A673 (cell line): ENCODE measurements around the gene FSTL1. TPM values are rescaled to one million over a fixed set of nuclear protein-coding genes. Genes with fewer than 3 reads are reported as not detected.
A peak's percentile ranks its signal among the peaks of the same experiment; 100 is the strongest.

ENCODE experiments used
- BruUV-seq: library from RNA; stranded (reverse); fragments of 400-500 nt; replicated peaks from 2 replicates; lab custom pipeline; 2021; lab: Mats Ljungman, UMichigan
- CTCF ChIA-PET: fragments of 300-600 bp; sonication (Branson Sonifier 250); formaldehyde crosslinking; loops from one replicate; lab custom pipeline; 2022; ENCODE audit warnings: antibody characterized with exemption; lab: Charles Lee
- POLR2A ChIA-PET: fragments of 300-600 bp; sonication (Branson Sonifier 250); formaldehyde crosslinking; loops from one replicate; lab custom pipeline; 2022; ENCODE audit warnings: antibody characterized with exemption; ENCODE audit not compliant: low non-redundant PET; lab: Charles Lee
- DNase-seq: peaks from one replicate; pipeline ENCODE4 v3.0.0-alpha.2; 2015; ENCODE audit warnings: low spot score
- H3K27ac ChIP-seq: fragments of 200-600 bp; sonication (generic); 2 replicates; pipeline ENCODE4 v1.5.1; 2016; ENCODE audit warnings: mixed run types, low read depth, mild to moderate bottlenecking, mixed read lengths, antibody characterized with exemption, low read length; ENCODE audit not compliant: poor library complexity, severe bottlenecking
- H3K27me3 ChIP-seq: fragments of 200-600 bp; sonication (generic); replicated peaks from 2 replicates; pipeline ENCODE4 v1.6.1; 2017; ENCODE audit warnings: mixed run types, low read depth, mild to moderate bottlenecking, mixed read lengths, antibody characterized with exemption, low read length; ENCODE audit not compliant: insufficient read depth, poor library complexity
- H3K36me3 ChIP-seq: fragments of 200-600 bp; sonication (generic); 2 replicates; pipeline ENCODE4 v1.6.1; 2016; ENCODE audit warnings: mixed run types, mild to moderate bottlenecking, mixed read lengths, antibody characterized with exemption, low read length; ENCODE audit not compliant: insufficient read depth, poor library complexity, severe bottlenecking
- H3K4me1 ChIP-seq: fragments of 200-600 bp; sonication (generic); 2 replicates; pipeline ENCODE4 v1.6.1; 2017; ENCODE audit warnings: mixed run types, mild to moderate bottlenecking, mixed read lengths, antibody characterized with exemption, low read length; ENCODE audit not compliant: insufficient read depth, poor library complexity, severe bottlenecking
- H3K4me3 ChIP-seq: fragments of 200-600 bp; sonication (generic); 2 replicates; pipeline ENCODE4 v1.5.1; 2016; ENCODE audit warnings: low read depth, mixed run types, mild to moderate bottlenecking, mixed read lengths, low read length; ENCODE audit not compliant: poor library complexity, severe bottlenecking
- H3K9me3 ChIP-seq: fragments of 200-600 bp; sonication (generic); 2 replicates; pipeline ENCODE4 v1.6.1; 2016; ENCODE audit warnings: mixed run types, low read depth, mild to moderate bottlenecking, mixed read lengths, antibody characterized with exemption, low read length; ENCODE audit not compliant: poor library complexity, severe bottlenecking
- EZH2 ChIP-seq: fragments of 200-600 bp; sonication (generic); IDR thresholded peaks from 2 replicates; pipeline ENCODE4 v1.6.1; 2017; ENCODE audit warnings: borderline replicate concordance, low read depth, mild to moderate bottlenecking, mixed read lengths, antibody characterized with exemption, low read length; ENCODE audit not compliant: poor library complexity, severe bottlenecking
- intact Hi-C: fragments of 100-400 bp; cut with micrococcal nuclease; formaldehyde crosslinking; loops from one replicate; pipeline ENCODE4 v1.10.0; 2022; ENCODE audit not compliant: unreplicated experiment
- total RNA-seq: library from RNA; stranded (reverse); gene quantifications from 2 replicates; pipeline ENCODE4 v1.2.3, GENCODE V29; 2021
- TF ChIP-seq, protein P1 (sequence below): fragments of 300-800, 200-600 bp; sonication (generic); conservative IDR thresholded peaks from 2 replicates; pipeline ENCODE4 v1.5.1; 2017; ENCODE audit warnings: low read depth, mild to moderate bottlenecking, antibody characterized with exemption, low read length, moderate library complexity, mixed read lengths

The FSTL1 gene
- total RNA-seq, 1 experiment from 2014 or later: 122 TPM

DNA sequence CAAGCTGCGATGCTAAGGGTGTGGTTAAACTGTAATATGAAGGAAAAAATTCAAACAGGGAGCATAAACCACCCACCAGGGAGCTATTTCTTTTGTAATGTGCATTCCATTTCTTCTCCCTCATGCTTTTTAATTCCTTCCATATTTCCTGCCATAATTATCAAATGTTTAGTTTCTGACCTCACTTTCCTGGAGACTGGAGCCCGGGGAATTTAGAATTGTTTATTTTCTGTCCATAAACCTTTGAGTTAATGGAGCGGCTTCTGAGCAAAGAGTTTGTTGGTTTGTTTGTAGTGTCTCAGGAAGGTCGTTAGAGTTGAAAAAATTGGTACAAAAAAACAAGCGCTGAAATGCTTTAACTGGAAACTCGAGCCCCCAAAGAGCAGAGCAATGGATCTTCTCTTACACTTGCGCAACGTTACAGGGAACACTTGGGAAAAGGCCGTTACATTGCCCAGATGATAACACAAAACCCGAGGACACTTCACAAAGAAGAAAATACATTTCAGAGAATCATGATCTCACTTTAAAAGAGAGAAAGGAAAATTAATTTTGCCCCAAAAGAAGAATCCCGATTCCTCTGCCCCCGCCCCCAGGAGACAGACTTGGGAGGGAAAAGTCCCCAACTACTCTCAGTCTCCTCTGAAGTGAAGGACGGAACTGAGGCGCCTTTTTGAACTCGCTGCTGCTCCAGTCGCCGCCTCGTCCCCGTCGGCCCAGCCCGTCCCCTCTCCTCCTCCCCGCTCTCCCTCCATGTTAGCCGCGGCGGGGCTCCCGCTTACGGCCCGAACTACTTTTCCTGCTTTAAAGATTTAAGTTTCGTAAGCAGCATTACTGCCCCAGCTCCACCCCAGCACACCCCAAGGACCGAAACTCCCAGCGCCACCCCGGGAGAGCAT, 842 bp downstream of the FSTL1 start:
- intact Hi-C loops: no loop called here
- TSS peak; percentile 63 for BruUV-seq
- peak overlapping the region; percentile 81 for H3K4me3 ChIP-seq
- peaks cover 18% of the 10 kb centered on the region for H3K4me1 ChIP-seq
- no peak for TF ChIP-seq EZH2
- TF ChIP-seq, protein P1, sequence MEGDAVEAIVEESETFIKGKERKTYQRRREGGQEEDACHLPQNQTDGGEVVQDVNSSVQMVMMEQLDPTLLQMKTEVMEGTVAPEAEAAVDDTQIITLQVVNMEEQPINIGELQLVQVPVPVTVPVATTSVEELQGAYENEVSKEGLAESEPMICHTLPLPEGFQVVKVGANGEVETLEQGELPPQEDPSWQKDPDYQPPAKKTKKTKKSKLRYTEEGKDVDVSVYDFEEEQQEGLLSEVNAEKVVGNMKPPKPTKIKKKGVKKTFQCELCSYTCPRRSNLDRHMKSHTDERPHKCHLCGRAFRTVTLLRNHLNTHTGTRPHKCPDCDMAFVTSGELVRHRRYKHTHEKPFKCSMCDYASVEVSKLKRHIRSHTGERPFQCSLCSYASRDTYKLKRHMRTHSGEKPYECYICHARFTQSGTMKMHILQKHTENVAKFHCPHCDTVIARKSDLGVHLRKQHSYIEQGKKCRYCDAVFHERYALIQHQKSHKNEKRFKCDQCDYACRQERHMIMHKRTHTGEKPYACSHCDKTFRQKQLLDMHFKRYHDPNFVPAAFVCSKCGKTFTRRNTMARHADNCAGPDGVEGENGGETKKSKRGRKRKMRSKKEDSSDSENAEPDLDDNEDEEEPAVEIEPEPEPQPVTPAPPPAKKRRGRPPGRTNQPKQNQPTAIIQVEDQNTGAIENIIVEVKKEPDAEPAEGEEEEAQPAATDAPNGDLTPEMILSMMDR: no peak
- H3K27ac ChIP-seq: peak overlapping the region; percentile 53
- H3K27me3 ChIP-seq: no peaks in the 10 kb centered on the region
- H3K9me3 ChIP-seq: no peaks in the 10 kb centered on the region
- CTCF ChIA-PET: interaction anchor here (0.6 kb wide), 1 partner anchor 62 kb away, joined by 4 read pairs; no protein-coding TSS in a partner anchor
- DNase-seq: peak; percentile 70
- POLR2A ChIA-PET: no interaction called here
- no peaks in the 10 kb centered on the region for H3K36me3 ChIP-seq

DNA sequence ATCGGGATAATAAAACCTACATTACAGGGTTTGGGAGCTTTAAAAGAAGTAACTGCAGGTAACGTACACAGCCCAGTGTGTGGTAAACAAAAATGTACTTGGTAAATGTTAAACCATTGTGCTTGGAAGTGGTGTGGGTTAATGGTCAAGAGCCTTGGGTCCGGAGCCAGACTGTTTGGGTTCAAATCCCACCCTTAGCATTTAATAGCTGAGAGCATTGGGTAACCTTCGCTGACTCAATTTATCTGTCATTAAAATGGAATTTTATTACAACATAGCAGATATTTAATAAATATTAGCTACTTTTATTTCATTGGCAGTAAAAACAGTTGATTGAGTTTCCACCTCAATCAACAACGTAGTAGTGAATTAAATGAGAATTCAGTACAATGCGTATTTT, 1.5 kb downstream of the FSTL1 start:
- peaks cover 22% of the 10 kb centered on the region for H3K4me1 ChIP-seq
- H3K36me3 ChIP-seq: no peaks in the 10 kb centered on the region
- BruUV-seq: no TSS peak
- H3K27ac ChIP-seq: no peak overlapping the region
- CTCF ChIA-PET: interaction anchor here (0.6 kb wide), 1 partner anchor 48 kb away, joined by 4 read pairs; no protein-coding TSS in a partner anchor
- DNase-seq: no peak
- TF ChIP-seq EZH2: no peak
- TF ChIP-seq, protein P1: no peak
- no peaks in the 10 kb centered on the region for H3K27me3 ChIP-seq
- no peaks in the 10 kb centered on the region for H3K9me3 ChIP-seq
- POLR2A ChIA-PET: interaction anchor here (0.6 kb wide), 1 partner anchor 355 kb away, joined by 4 read pairs; the partner anchor contains the start of gene GSK3B
- intact Hi-C loops: no loop called here
- H3K4me3 ChIP-seq: peak overlapping the region; percentile 81

DNA sequence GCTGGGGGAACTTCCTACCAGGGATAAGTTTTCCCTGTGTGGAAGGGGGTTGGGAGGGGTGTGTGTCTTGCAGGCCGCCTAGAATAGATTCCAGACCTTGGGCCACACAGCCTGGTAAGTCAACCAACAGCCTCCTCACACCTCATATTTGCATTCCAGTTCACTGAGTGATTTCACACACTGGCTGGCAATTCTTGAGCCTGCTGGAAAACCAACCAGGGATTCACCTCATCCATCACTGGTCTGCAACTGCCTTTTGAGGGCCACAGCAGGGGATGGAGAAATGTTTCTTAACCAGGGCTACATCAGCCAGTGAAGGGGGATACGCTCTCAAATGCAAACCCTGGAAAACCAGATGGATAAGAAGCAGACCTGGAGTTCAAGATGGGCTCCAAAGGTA, 2.0 kb downstream of the FSTL1 start:
- ChIA-PET POLR2A (interaction anchor here (0.6 kb wide), 1 partner anchor 355 kb away, joined by 4 read pairs; the partner anchor contains the start of gene GSK3B), CTCF (interaction anchor here (0.6 kb wide), 1 partner anchor 48 kb away, joined by 4 read pairs; no protein-coding TSS in a partner anchor)
- no peak for DNase-seq
- H3K4me1 ChIP-seq: peaks cover 27% of the 10 kb centered on the region
- TF ChIP-seq EZH2: no peak
- TF ChIP-seq, protein P1: no peak
- H3K27me3 ChIP-seq: no peaks in the 10 kb centered on the region
- no peak overlapping the region for H3K27ac ChIP-seq
- intact Hi-C loops: no loop called here
- H3K9me3 ChIP-seq: no peaks in the 10 kb centered on the region
- BruUV-seq: no TSS peak
- H3K4me3 ChIP-seq: no peak overlapping the region
- no peaks in the 10 kb centered on the region for H3K36me3 ChIP-seq
